ENCODE results near the gene GRHPR. TPM values are rescaled to one million over a fixed set of nuclear protein-coding genes. Genes with fewer than 3 reads are reported as not detected.

Gene GRHPR
- total and polyA plus RNA-seq, 2 of the 4 experiments (the other 2 are of a cell fraction) = 182 to 191 TPM

GRCh38 chr9:37406603-37407401, 15.7 kb upstream of the GRHPR start:
- CTCF ChIA-PET = interaction anchor here (0.6 to 0.9 kb wide), 2 partner anchors 9 to 200 kb away, joined by 3 to 7 read pairs; no protein-coding TSS in a partner anchor
- no peak overlapping the region for H3K56ac ChIP-seq (ENCODE audit: extremely low read depth, insufficient read depth, low read length)
- no peak overlapping the region for H2BK20ac ChIP-seq (ENCODE audit: low read depth, low read length)
- H2BK5ac ChIP-seq (ENCODE audit: low read depth, low read length, poor library complexity, severe bottlenecking) = no peak overlapping the region
- no peak overlapping the region for H2AK5ac ChIP-seq (ENCODE audit: low read depth, low read length)
- H3K9me3 ChIP-seq (ENCODE audit: control insufficient read depth, insufficient read depth, low read length) = no peaks in the 10 kb centered on the region
- DNase-seq (no peak), ATAC-seq (ENCODE audit: low read depth) (no peak)
- H2AFZ ChIP-seq (replicated peaks; ENCODE audit: low read length, poor library complexity) = no peak overlapping the region
- no peak overlapping the region for H3K23ac ChIP-seq (ENCODE audit: low read depth, low read length)
- no peak overlapping the region for H3K9ac ChIP-seq (ENCODE audit: low read depth, low read length)
- H3K4me3 ChIP-seq (ENCODE audit: insufficient read depth, low read depth, low read length) = no peak overlapping the region
- no peak overlapping the region for H3K4ac ChIP-seq (ENCODE audit: low read depth, low read length)
- no peak overlapping the region for H3K14ac ChIP-seq (replicated peaks; ENCODE audit: low read depth, low read length)
- peaks cover 2% of the 10 kb centered on the region for H3K27me3 ChIP-seq (ENCODE audit: control insufficient read depth, insufficient read depth, low read length)
- no peaks in the 10 kb centered on the region for H3K4me1 ChIP-seq (ENCODE audit: control insufficient read depth, insufficient read depth, low read length)
- WGBS, 2 experiments (ENCODE audit: extremely low coverage in 2 of 2, insufficient read length in 1 of 2) = 100% methylated on average over 1 of the region's 11 CpGs; no CpG with 5 or more reads in 1 of the 2 experiments
- no TSS peak for BruUV-seq (replicated peaks)
- H3K79me1 ChIP-seq (ENCODE audit: low read depth in 1 of 2, low read length in 2 of 2) = no peaks in the 10 kb centered on the region
- H3K18ac ChIP-seq (ENCODE audit: low read depth, low read length) = no peak overlapping the region
- no peak overlapping the region for H4K5ac ChIP-seq (ENCODE audit: low read depth, low read length)
- POLR2A ChIA-PET (ENCODE audit: unreplicated experiment) = no interaction called here
- H2AK9ac ChIP-seq (replicated peaks; ENCODE audit: low read depth, low read length, poor library complexity) = no peak overlapping the region
- dilution Hi-C loops (cut with HindIII; ENCODE audit: low sequenced_read_pairs, unreplicated experiment) (no loop called here), intact Hi-C loops (cut with micrococcal nuclease) (no loop called here), in situ Hi-C loops (cut with MboI; ENCODE audit: low sequenced_read_pairs) (no loop called here)
- no peak overlapping the region for H4K91ac ChIP-seq (ENCODE audit: insufficient read depth, low read depth, low read length)
- no peak overlapping the region for H3K27ac ChIP-seq (ENCODE audit: insufficient read depth, low read length)
- no peak overlapping the region for H4K8ac ChIP-seq (ENCODE audit: low read depth in 2 of 2, low read length in 2 of 2)
- H4K20me1 ChIP-seq (ENCODE audit: insufficient read depth, low read length) = no peaks in the 10 kb centered on the region
- H3K9me1 ChIP-seq (ENCODE audit: insufficient read depth, low read length) = no peaks in the 10 kb centered on the region
- no peak overlapping the region for H2BK15ac ChIP-seq (ENCODE audit: low read depth, low read length)
- no peaks in the 10 kb centered on the region for H3K36me3 ChIP-seq (ENCODE audit: control insufficient read depth, insufficient read depth, low read length)
- no peak overlapping the region for H2BK120ac ChIP-seq (ENCODE audit: low read depth, low read length)
- TF ChIP-seq MXI1 (IDR thresholded peaks at IDR 0.05; ENCODE audit: borderline replicate concordance, low read depth, low read length) (no peak), USF2 (IDR thresholded peaks at IDR 0.05; ENCODE audit: low read depth, low read length) (no peak), RAD21 (IDR thresholded peaks at IDR 0.05; ENCODE audit: low read length) (no peak), RCOR1 (IDR thresholded peaks at IDR 0.05; ENCODE audit: insufficient replicate concordance, low read length) (no peak), FOS (IDR thresholded peaks at IDR 0.05; ENCODE audit: low read depth, low read length) (no peak), SMC3 (IDR thresholded peaks at IDR 0.05; ENCODE audit: low read depth, low read length) (no peak), NFE2L2 (IDR thresholded peaks at IDR 0.05; ENCODE audit: low read depth, low read length) (no peak), MAZ (IDR thresholded peaks at IDR 0.05; ENCODE audit: borderline replicate concordance, low read depth, low read length) (no peak), MAFK (IDR thresholded peaks at IDR 0.05; ENCODE audit: low read depth, low read length) (no peak), RFX5 (IDR thresholded peaks at IDR 0.05; ENCODE audit: low read depth, low read length) (no peak), POLR2A (IDR thresholded peaks at IDR 0.05; ENCODE audit: low read depth, low read length) (no peak), CHD1 (IDR thresholded peaks at IDR 0.05; ENCODE audit: low read depth, low read length) (no peak), CTCF (conservative IDR thresholded peaks at IDR 0.05; ENCODE audit: low read depth, low read length) (no peak), CEBPB (IDR thresholded peaks at IDR 0.05; ENCODE audit: low read depth, low read length) (no peak)
- H3K4me2 ChIP-seq (ENCODE audit: low read depth, low read length) = no peak overlapping the region
